HepG2 (cell line): ENCODE measurements around the gene NGF. TPM values are rescaled to one million over a fixed set of nuclear protein-coding genes. Genes with fewer than 3 reads are reported as not detected.

Experiments used
- ATAC-seq: fragments of 200-7000 bp; cut with Tn5 transposase; 3 replicates; pipeline ENCODE4 v1.9.1; 2020; ENCODE audit warnings: mild to moderate bottlenecking, moderate library complexity
- BruUV-seq: library from RNA; stranded (reverse); fragments of 400-500 nt; replicated peaks from 2 replicates; lab custom pipeline; 2021; lab: Mats Ljungman, UMichigan
- CTCF ChIA-PET: fragments of 300-600 bp; formaldehyde crosslinking; extraction: SDS; loops from one replicate; lab custom pipeline; 2021; ENCODE audit warnings: low total read pairs, inconsistent platforms, low intra/inter-chr PET ratio; lab: Yijun Ruan, JAX
- POLR2A ChIA-PET: fragments of 350-600 bp; sonication (Branson Sonifier 250); formaldehyde crosslinking; loops from one replicate; lab custom pipeline; 2020; ENCODE audit warnings: antibody characterized with exemption, inconsistent platforms; lab: Yijun Ruan, JAX
- DNase-seq: peaks from one replicate; pipeline ENCODE4 v3.0.0-alpha.2; 2015; ENCODE audit warnings: low spot score
- FAIRE-seq: peaks from 3 replicates; lab custom pipeline; 2011; peaks lifted over from hg19 to GRCh38; lab: Jason Lieb, UNC
- H2AFZ ChIP-seq: one replicate; pipeline ENCODE4 v1.6.1; 2011; ENCODE audit warnings: low read length, inconsistent platforms
- H3K27ac ChIP-seq: fragments of 300-600 bp; 3 replicates; pipeline ENCODE4 v1.8.0; 2011; ENCODE audit warnings: mixed run types, mild to moderate bottlenecking, mixed read lengths, low read length, inconsistent platforms; ENCODE audit not compliant: insufficient read depth; ENCODE audit errors: extremely low read length
- H3K27me3 ChIP-seq, 2 experiments: fragments of 200-600 bp in 1 of 2; 2 replicates in 1 of 2; 3 replicates in 1 of 2; pipeline versions ENCODE4 v1.6.0 to v1.8.0; 2011; ENCODE audit warnings: low read length in 2 of 2, mild to moderate bottlenecking in 2 of 2, moderate library complexity in 2 of 2, inconsistent platforms in 1 of 2; ENCODE audit not compliant: insufficient read depth in 2 of 2, control insufficient read depth in 1 of 2
- H3K36me3 ChIP-seq, 2 experiments: fragments of 200-600 bp in 1 of 2; replicated peaks in 1 of 2; 2 replicates in 1 of 2; 3 replicates in 1 of 2; pipeline versions ENCODE4 v1.5.1 to v1.8.0; 2011; ENCODE audit warnings: low read length in 2 of 2, inconsistent platforms in 1 of 2; ENCODE audit not compliant: insufficient read depth in 2 of 2, control insufficient read depth in 1 of 2
- H3K4me1 ChIP-seq: 2 replicates; pipeline ENCODE4 v1.5.1; 2012; ENCODE audit warnings: low read length, inconsistent platforms; ENCODE audit not compliant: insufficient read depth
- H3K4me2 ChIP-seq: 2 replicates; pipeline ENCODE4 v1.6.0; 2011; ENCODE audit warnings: low read depth, low read length, inconsistent platforms
- H3K4me3 ChIP-seq, 3 experiments: fragments of 200-600 bp in 1 of 3; sonication (generic), shearing (Covaris generic) in 1 of 3; replicated peaks in 1 of 3; 2 replicates each; pipeline ENCODE4 v1.5.1; 2011 to 2016; ENCODE audit warnings: low read length in 3 of 3, inconsistent platforms in 2 of 3, low read depth in 2 of 3, mild to moderate bottlenecking in 2 of 3, control low read depth in 1 of 3, mixed read lengths in 1 of 3; ENCODE audit not compliant: insufficient read depth in 1 of 3
- H3K79me2 ChIP-seq: one replicate; pipeline ENCODE4 v1.6.1; 2011; ENCODE audit warnings: low read length, inconsistent platforms; ENCODE audit not compliant: insufficient read depth
- H3K9ac ChIP-seq: 2 replicates; pipeline ENCODE4 v1.6.0; 2011; ENCODE audit warnings: mild to moderate bottlenecking, low read depth, low read length, inconsistent platforms; ENCODE audit not compliant: insufficient read depth
- H3K9me3 ChIP-seq: 2 replicates; pipeline ENCODE4 v1.5.1; 2012; ENCODE audit warnings: mild to moderate bottlenecking, low read length
- H4K20me1 ChIP-seq: 2 replicates; pipeline ENCODE4 v1.6.0; 2011; ENCODE audit warnings: inconsistent platforms, mild to moderate bottlenecking, low read length, moderate library complexity; ENCODE audit not compliant: insufficient read depth
- ARID2 ChIP-seq: sonication (generic); formaldehyde crosslinking; IDR thresholded peaks from 2 replicates; pipeline ENCODE4 v1.8.1; 2022; ENCODE audit warnings: mild to moderate bottlenecking, missing genetic modification reagents, borderline replicate concordance
- ARNT ChIP-seq: fragments of 450-650 bp; IDR thresholded peaks from 2 replicates; pipeline ENCODE4 v1.6.1; 2017
- FOSL2 ChIP-seq: sonication (generic); formaldehyde crosslinking; IDR thresholded peaks from 2 replicates; pipeline ENCODE4 v1.4.0; 2020; ENCODE audit warnings: missing genetic modification reagents
- LCORL ChIP-seq, 2 experiments: fragments of 450-650 bp in 1 of 2; sonication (generic) in 1 of 2; formaldehyde crosslinking in 1 of 2; IDR thresholded peaks; 2 replicates each; pipeline versions ENCODE4 v1.5.0 to v1.6.1; 2017 to 2020; ENCODE audit warnings: antibody characterized with exemption in 1 of 2, missing genetic modification reagents in 1 of 2
- RBAK ChIP-seq: sonication (generic); formaldehyde crosslinking; IDR thresholded peaks from 2 replicates; pipeline ENCODE4 v1.5.1; 2020; ENCODE audit warnings: mild to moderate bottlenecking, missing genetic modification reagents
- SAP130 ChIP-seq: IDR thresholded peaks from 2 replicates; pipeline ENCODE4 v1.6.1; 2016; ENCODE audit warnings: low read depth
- TBX2 ChIP-seq: sonication (generic); formaldehyde crosslinking; IDR thresholded peaks from 2 replicates; pipeline ENCODE4 v1.5.0; 2020; ENCODE audit warnings: missing genetic modification reagents, mild to moderate bottlenecking, borderline replicate concordance
- ZBTB3 ChIP-seq: sonication (generic); formaldehyde crosslinking; IDR thresholded peaks from 2 replicates; pipeline ENCODE4 v1.4.0; 2020; ENCODE audit warnings: low read depth, mild to moderate bottlenecking, moderate library complexity, missing genetic modification reagents, borderline replicate concordance
- ZFAT ChIP-seq: sonication (generic); formaldehyde crosslinking; conservative IDR thresholded peaks from 2 replicates; pipeline ENCODE4 v1.8.1; 2023; ENCODE audit warnings: missing genetic modification reagents, inconsistent platforms
- ZFP62 ChIP-seq: sonication (generic); formaldehyde crosslinking; IDR thresholded peaks from 2 replicates; pipeline ENCODE4 v1.4.0; 2020; ENCODE audit warnings: missing genetic modification reagents
- ZKSCAN1 ChIP-seq: fragments of 150-350 bp; IDR thresholded peaks from 2 replicates; pipeline ENCODE4 v1.6.1; 2014; ENCODE audit warnings: low read length
- ZKSCAN8 ChIP-seq: IDR thresholded peaks from 2 replicates; pipeline ENCODE4 v1.6.1; 2016; ENCODE audit warnings: borderline replicate concordance, missing genetic modification reagents, missing compliant biosample characterization
- ZNF10 ChIP-seq: sonication (generic); formaldehyde crosslinking; IDR thresholded peaks from 2 replicates; pipeline ENCODE4 v1.4.0; 2020; ENCODE audit warnings: mild to moderate bottlenecking, low read depth, missing genetic modification reagents, borderline replicate concordance
- ZNF547 ChIP-seq: sonication (generic); formaldehyde crosslinking; IDR thresholded peaks from 2 replicates; pipeline ENCODE4 v1.5.1; 2020; ENCODE audit warnings: mild to moderate bottlenecking, missing genetic modification reagents
- ZNF550 ChIP-seq: sonication (generic); formaldehyde crosslinking; IDR thresholded peaks from 2 replicates; pipeline ENCODE4 v1.4.0; 2020; ENCODE audit warnings: mild to moderate bottlenecking, missing genetic modification reagents, borderline replicate concordance
- WGBS: methylation state at CpG from one replicate; pipeline ENCODE4 v1.1.6; 2017; ENCODE audit warnings: low lambda C conversion rate; 5-methylcytosine and 5-hydroxymethylcytosine counted together
- in situ Hi-C: cut with HindIII; loops from 2 replicates; pipeline ENCODE4 v1.10.0; 2017; ENCODE audit warnings: low pct_unique_long_range_greater_than_20kb; ENCODE audit not compliant: extremely low pct_ligation_motif_present
- intact Hi-C: fragments of 100-400 bp; cut with micrococcal nuclease; formaldehyde crosslinking; loops from one replicate; pipeline ENCODE4 v1.10.0; 2022; ENCODE audit not compliant: unreplicated experiment
- polyA plus RNA-seq, 8 experiments: library from polyadenylated mRNA; depleted of rRNA in 3 of 8; stranded (reverse) in 7 of 8; unstranded in 1 of 8; fragments of >200 nt; fragmentation: Illumina TruSeq in 4 of 8; extraction: Trizol in 4 of 8; gene quantifications; 2 replicates each; pipeline versions ENCODE4 v1.2.1 to v1.2.3, GENCODE V29; 2011 to 2016; ENCODE audit warnings: low read depth in 4 of 8, missing spikeins in 1 of 8, mixed read lengths in 1 of 8; ENCODE audit not compliant: insufficient read depth in 1 of 8
- total RNA-seq, 5 experiments: library from RNA; depleted of rRNA; stranded (reverse); fragments of >200 nt; fragmentation: Illumina TruSeq; extraction: Trizol; gene quantifications; 2 replicates each; pipeline ENCODE4 v1.2.3, GENCODE V29; 2016; ENCODE audit warnings: low read depth in 1 of 5
- TF ChIP-seq, protein P1 (sequence below): sonication (generic); formaldehyde crosslinking; IDR thresholded peaks from 2 replicates; pipeline ENCODE4 v1.5.1; 2020; ENCODE audit warnings: mild to moderate bottlenecking, missing genetic modification reagents, moderate library complexity
- TF ChIP-seq, protein P2 (sequence below): sonication (generic); formaldehyde crosslinking; IDR thresholded peaks from 2 replicates; pipeline ENCODE4 v1.5.0; 2020; ENCODE audit warnings: mild to moderate bottlenecking, missing genetic modification reagents, moderate library complexity

The NGF gene
- total and polyA plus RNA-seq, 2 of the 13 experiments (the other 11 are each of a cell fraction or from before 2014, with no cell fraction given): not detected

DNA sequence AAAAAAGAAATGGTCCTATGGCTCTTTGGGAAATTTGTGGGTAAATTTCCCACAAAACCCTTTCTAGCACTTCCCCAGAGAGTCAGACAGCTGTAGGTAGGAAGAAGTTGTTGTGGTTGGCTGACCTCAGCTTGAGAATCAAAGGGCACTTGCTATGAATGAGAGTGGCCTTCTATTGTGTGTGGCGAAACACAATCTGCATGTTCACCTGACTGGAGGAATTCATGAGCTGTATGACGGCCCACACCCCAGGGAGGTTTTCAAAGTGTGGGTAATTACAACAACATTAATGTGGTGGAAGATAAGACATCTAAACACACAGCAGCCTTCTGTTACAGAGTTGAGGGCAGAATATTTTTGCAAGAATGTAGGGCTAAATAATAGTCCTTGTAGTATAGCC, 38.8 kb downstream of the NGF start:
- 5% methylated on average over 2 of the region's 2 CpGs for WGBS
- no peaks in the 10 kb centered on the region for H3K9me3 ChIP-seq
- H3K4me3 ChIP-seq: no peak overlapping the region
- DNase-seq (no peak), ATAC-seq (no peak), FAIRE-seq (no peak)
- H4K20me1 ChIP-seq: no peaks in the 10 kb centered on the region
- no peak overlapping the region for H3K4me2 ChIP-seq
- in situ Hi-C loops (no loop called here), intact Hi-C loops (no loop called here)
- ChIA-PET CTCF (no interaction called here), POLR2A (no interaction called here)
- H3K27ac ChIP-seq: no peak overlapping the region
- H2AFZ ChIP-seq: no peak overlapping the region
- H3K36me3 ChIP-seq: no peaks in the 10 kb centered on the region
- H3K9ac ChIP-seq: no peak overlapping the region
- no TSS peak for BruUV-seq
- no peaks in the 10 kb centered on the region for H3K79me2 ChIP-seq
- no peaks in the 10 kb centered on the region for H3K27me3 ChIP-seq
- no peaks in the 10 kb centered on the region for H3K4me1 ChIP-seq
- TF ChIP-seq ZKSCAN1 (no peak), LCORL (IDR thresholded peaks at IDR 0.05) (no peak), LCORL (CRISPR knock-in tag; IDR thresholded peaks at IDR 0.05) (no peak), ZKSCAN8 (CRISPR knock-in tag) (no peak), TBX2 (CRISPR knock-in tag) (no peak), ARID2 (CRISPR knock-in tag) (no peak), ZFAT (CRISPR knock-in tag) (no peak), FOSL2 (CRISPR knock-in tag) (no peak), RBAK (CRISPR knock-in tag) (no peak), ZNF547 (CRISPR knock-in tag) (no peak), ARNT (no peak), SAP130 (CRISPR knock-in tag) (no peak), ZBTB3 (CRISPR knock-in tag) (no peak), ZFP62 (CRISPR knock-in tag) (no peak), ZNF550 (CRISPR knock-in tag) (no peak), ZNF10 (CRISPR knock-in tag) (no peak)
- TF ChIP-seq, protein P1, sequence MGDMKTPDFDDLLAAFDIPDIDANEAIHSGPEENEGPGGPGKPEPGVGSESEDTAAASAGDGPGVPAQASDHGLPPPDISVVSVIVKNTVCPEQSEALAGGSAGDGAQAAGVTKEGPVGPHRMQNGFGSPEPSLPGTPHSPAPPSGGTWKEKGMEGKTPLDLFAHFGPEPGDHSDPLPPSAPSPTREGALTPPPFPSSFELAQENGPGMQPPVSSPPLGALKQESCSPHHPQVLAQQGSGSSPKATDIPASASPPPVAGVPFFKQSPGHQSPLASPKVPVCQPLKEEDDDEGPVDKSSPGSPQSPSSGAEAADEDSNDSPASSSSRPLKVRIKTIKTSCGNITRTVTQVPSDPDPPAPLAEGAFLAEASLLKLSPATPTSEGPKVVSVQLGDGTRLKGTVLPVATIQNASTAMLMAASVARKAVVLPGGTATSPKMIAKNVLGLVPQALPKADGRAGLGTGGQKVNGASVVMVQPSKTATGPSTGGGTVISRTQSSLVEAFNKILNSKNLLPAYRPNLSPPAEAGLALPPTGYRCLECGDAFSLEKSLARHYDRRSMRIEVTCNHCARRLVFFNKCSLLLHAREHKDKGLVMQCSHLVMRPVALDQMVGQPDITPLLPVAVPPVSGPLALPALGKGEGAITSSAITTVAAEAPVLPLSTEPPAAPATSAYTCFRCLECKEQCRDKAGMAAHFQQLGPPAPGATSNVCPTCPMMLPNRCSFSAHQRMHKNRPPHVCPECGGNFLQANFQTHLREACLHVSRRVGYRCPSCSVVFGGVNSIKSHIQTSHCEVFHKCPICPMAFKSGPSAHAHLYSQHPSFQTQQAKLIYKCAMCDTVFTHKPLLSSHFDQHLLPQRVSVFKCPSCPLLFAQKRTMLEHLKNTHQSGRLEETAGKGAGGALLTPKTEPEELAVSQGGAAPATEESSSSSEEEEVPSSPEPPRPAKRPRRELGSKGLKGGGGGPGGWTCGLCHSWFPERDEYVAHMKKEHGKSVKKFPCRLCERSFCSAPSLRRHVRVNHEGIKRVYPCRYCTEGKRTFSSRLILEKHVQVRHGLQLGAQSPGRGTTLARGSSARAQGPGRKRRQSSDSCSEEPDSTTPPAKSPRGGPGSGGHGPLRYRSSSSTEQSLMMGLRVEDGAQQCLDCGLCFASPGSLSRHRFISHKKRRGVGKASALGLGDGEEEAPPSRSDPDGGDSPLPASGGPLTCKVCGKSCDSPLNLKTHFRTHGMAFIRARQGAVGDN (CRISPR knock-in tag): no peak
- TF ChIP-seq, protein P2, sequence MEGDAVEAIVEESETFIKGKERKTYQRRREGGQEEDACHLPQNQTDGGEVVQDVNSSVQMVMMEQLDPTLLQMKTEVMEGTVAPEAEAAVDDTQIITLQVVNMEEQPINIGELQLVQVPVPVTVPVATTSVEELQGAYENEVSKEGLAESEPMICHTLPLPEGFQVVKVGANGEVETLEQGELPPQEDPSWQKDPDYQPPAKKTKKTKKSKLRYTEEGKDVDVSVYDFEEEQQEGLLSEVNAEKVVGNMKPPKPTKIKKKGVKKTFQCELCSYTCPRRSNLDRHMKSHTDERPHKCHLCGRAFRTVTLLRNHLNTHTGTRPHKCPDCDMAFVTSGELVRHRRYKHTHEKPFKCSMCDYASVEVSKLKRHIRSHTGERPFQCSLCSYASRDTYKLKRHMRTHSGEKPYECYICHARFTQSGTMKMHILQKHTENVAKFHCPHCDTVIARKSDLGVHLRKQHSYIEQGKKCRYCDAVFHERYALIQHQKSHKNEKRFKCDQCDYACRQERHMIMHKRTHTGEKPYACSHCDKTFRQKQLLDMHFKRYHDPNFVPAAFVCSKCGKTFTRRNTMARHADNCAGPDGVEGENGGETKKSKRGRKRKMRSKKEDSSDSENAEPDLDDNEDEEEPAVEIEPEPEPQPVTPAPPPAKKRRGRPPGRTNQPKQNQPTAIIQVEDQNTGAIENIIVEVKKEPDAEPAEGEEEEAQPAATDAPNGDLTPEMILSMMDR (CRISPR knock-in tag): no peak
